ENCODE results near the gene MYBPC3. TPM values are rescaled to one million over a fixed set of nuclear protein-coding genes. Genes with fewer than 3 reads are reported as not detected.

Gene MYBPC3
- total and polyA plus RNA-seq, 2 donors from 2014 or later, result 0.19 to 0.52 TPM

GRCh38 chr11:47357985-47358730 lies 5.7 kb upstream of the MYBPC3 start:
- FAIRE-seq (no peak), DNase-seq (peak in 1 of 5 donors; percentile 35)
- no peaks in the 10 kb centered on the region for H3K27me3 ChIP-seq (ENCODE audit: control insufficient read depth, insufficient read depth, low read length)
- H3K4me3 ChIP-seq (ENCODE audit: low read length in 3 of 3), result no peak overlapping the region
- intact Hi-C loops (cut with DNase I), result no loop called here
- H3K9me3 ChIP-seq (ENCODE audit: control insufficient read depth in 2 of 3, insufficient read depth in 1 of 3, low read length in 3 of 3), result no peaks in the 10 kb centered on the region
- H3K27ac ChIP-seq (ENCODE audit: low read depth in 2 of 2, low read length in 2 of 2), result no peak overlapping the region
- peaks cover 0 to 5% (median 0%) of the 10 kb centered on the region in 3 donors for H3K4me1 ChIP-seq (ENCODE audit: control insufficient read depth in 2 of 3, insufficient read depth in 2 of 3, low read depth in 1 of 3, low read length in 3 of 3)
- H3K36me3 ChIP-seq (ENCODE audit: control insufficient read depth in 2 of 3, insufficient read depth in 3 of 3, low read length in 3 of 3), result no peaks in the 10 kb centered on the region
- no peak overlapping the region for H3K9ac ChIP-seq (ENCODE audit: low read length in 3 of 3)
- TF ChIP-seq, protein P1, sequence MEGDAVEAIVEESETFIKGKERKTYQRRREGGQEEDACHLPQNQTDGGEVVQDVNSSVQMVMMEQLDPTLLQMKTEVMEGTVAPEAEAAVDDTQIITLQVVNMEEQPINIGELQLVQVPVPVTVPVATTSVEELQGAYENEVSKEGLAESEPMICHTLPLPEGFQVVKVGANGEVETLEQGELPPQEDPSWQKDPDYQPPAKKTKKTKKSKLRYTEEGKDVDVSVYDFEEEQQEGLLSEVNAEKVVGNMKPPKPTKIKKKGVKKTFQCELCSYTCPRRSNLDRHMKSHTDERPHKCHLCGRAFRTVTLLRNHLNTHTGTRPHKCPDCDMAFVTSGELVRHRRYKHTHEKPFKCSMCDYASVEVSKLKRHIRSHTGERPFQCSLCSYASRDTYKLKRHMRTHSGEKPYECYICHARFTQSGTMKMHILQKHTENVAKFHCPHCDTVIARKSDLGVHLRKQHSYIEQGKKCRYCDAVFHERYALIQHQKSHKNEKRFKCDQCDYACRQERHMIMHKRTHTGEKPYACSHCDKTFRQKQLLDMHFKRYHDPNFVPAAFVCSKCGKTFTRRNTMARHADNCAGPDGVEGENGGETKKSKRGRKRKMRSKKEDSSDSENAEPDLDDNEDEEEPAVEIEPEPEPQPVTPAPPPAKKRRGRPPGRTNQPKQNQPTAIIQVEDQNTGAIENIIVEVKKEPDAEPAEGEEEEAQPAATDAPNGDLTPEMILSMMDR (IDR thresholded peaks at IDR 0.05; ENCODE audit: borderline replicate concordance, extremely low read depth, insufficient read depth), result no peak

- Histone ChIP-seq H3K27me3 (ENCODE audit: control insufficient read depth, insufficient read depth, low read length) (no peaks in the 10 kb centered on the region), H3K36me3 (ENCODE audit: control insufficient read depth in 2 of 3, insufficient read depth in 3 of 3, low read length in 3 of 3) (no peaks in the 10 kb centered on the region), H3K4me1 (ENCODE audit: control insufficient read depth in 2 of 3, insufficient read depth in 2 of 3, low read depth in 1 of 3, low read length in 3 of 3) (peaks cover 0 to 5% (median 0%) of the 10 kb centered on the region in 3 donors), H3K27ac (ENCODE audit: low read depth in 2 of 2, low read length in 2 of 2) (no peak overlapping the region), H3K9ac (ENCODE audit: low read length in 3 of 3) (no peak overlapping the region), H3K9me3 (ENCODE audit: control insufficient read depth in 2 of 3, insufficient read depth in 1 of 3, low read length in 3 of 3) (no peaks in the 10 kb centered on the region), H3K4me3 (ENCODE audit: low read length in 3 of 3) (no peak overlapping the region)
- intact Hi-C loops (cut with DNase I), result no loop called here
- DNase-seq (no peak), FAIRE-seq (no peak)
- TF ChIP-seq, protein P1 (IDR thresholded peaks at IDR 0.05; ENCODE audit: borderline replicate concordance, extremely low read depth, insufficient read depth), result no peak
These were observed 4.5 kb upstream of the MYBPC3 start for GRCh38 chr11:47356998-47357329.

GRCh38 chr11:47356129-47356997 lies 3.9 kb upstream of the MYBPC3 start:
- intact Hi-C loops (cut with DNase I), result no loop called here
- no peak for DNase-seq
- H3K9ac ChIP-seq (ENCODE audit: low read length in 3 of 3), result peak overlapping the region in 1 of 3 donors; percentile 55

More at GRCh38 chr11:47356129-47356997, 3.9 kb upstream of the MYBPC3 start:
- FAIRE-seq, result no peak
- H3K27ac ChIP-seq (ENCODE audit: low read depth in 2 of 2, low read length in 2 of 2), result no peak overlapping the region
- H3K36me3 ChIP-seq (ENCODE audit: control insufficient read depth in 2 of 3, insufficient read depth in 3 of 3, low read length in 3 of 3), result no peaks in the 10 kb centered on the region
- no peaks in the 10 kb centered on the region for H3K9me3 ChIP-seq (ENCODE audit: control insufficient read depth in 2 of 3, insufficient read depth in 1 of 3, low read length in 3 of 3)
- peak overlapping the region in 1 of 3 donors; percentile 20 for H3K4me3 ChIP-seq (ENCODE audit: low read length in 3 of 3)
- H3K4me1 ChIP-seq (ENCODE audit: control insufficient read depth in 2 of 3, insufficient read depth in 2 of 3, low read depth in 1 of 3, low read length in 3 of 3), result peaks cover 0 to 5% (median 0%) of the 10 kb centered on the region in 3 donors
- TF ChIP-seq, protein P1 (IDR thresholded peaks at IDR 0.05; ENCODE audit: borderline replicate concordance, extremely low read depth, insufficient read depth), result no peak
- no peaks in the 10 kb centered on the region for H3K27me3 ChIP-seq (ENCODE audit: control insufficient read depth, insufficient read depth, low read length)
